ENCODE measurements around the gene ATP10D. TPM values are rescaled to one million over a fixed set of nuclear protein-coding genes. Genes with fewer than 3 reads are reported as not detected.

Gene ATP10D
- total RNA-seq, 8 experiments from 2014 or later: 1.7 to 26.6 (median 10.3) TPM

DNA sequence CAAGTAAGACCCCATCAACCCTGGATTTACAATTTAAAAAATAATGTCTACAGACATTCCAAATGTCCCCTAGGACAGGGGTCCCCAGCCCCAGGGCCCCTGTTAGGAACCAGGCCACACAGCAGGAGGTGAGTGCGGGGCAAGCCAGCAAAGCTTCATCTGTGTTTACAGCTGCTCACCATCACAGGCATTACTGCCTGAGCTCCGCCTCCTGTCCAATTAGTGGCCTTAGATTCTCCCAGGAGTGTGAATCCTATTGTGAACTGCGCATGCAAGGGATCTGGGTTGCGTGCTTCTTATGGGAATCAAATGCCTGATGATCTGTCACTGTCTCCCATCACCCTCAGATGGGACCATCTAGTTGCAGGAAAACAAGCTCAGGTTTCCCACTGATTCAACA lies 146.1 kb downstream of the ATP10D start:
- H3K4me1 ChIP-seq (replicated peaks in 1 of 2): peaks cover 10 to 12% of the 10 kb centered on the region in 2 donors
- H3K4me3 ChIP-seq: no peak overlapping the region
- peak in 5 of 8 experiments; percentile 94 to 100 (median 100) for ATAC-seq (replicated peaks in 6 of 8)
- in situ Hi-C loops (cut with MboI; ENCODE audit: low pct_unique_long_range_greater_than_20kb in 2 of 9, low sequenced_read_pairs in 9 of 9, unreplicated experiment in 9 of 9): no loop called here
- 30 to 92% (median 86%) methylated on average over 2 to 4 of the region's 4 CpGs; no CpG with 5 or more reads in 7 of the 10 experiments for WGBS, 10 experiments
- peak overlapping the region in 1 of 2 donors; percentile 68 for H3K27ac ChIP-seq

DNA sequence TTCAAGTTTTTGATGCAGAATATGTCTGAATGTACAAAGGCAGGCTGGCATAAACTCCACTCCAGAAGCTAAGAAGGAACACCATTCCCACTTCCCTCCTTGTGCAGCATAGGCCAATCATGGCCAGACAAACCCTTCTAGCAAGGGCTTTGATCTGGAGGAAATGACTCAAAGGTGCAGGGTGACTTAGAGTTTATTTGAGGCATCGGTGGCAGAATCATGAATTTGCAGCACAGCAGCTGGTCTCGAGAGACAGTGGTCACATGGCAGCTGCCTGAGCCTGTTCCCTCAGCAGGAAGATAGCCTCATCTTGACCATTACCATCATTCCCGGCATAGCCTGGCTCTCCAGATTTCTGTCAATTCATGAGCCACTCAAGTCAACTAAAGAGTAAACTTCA lies 154.5 kb downstream of the ATP10D start:
- Histone ChIP-seq H3K27ac (no peak overlapping the region), H3K4me1 (replicated peaks in 1 of 2) (peaks cover 17 to 24% of the 10 kb centered on the region in 2 donors), H3K4me3 (no peak overlapping the region)
- in situ Hi-C loops (cut with MboI; ENCODE audit: low pct_unique_long_range_greater_than_20kb in 2 of 9, low sequenced_read_pairs in 9 of 9, unreplicated experiment in 9 of 9): no loop called here
- WGBS, 10 experiments: 0 to 100% (median 50%) methylated on average over 1 to 3 of the region's 3 CpGs; no CpG with 5 or more reads in 3 of the 10 experiments
- ATAC-seq (replicated peaks in 6 of 8): peak in 1 of 8 experiments; percentile 38

DNA sequence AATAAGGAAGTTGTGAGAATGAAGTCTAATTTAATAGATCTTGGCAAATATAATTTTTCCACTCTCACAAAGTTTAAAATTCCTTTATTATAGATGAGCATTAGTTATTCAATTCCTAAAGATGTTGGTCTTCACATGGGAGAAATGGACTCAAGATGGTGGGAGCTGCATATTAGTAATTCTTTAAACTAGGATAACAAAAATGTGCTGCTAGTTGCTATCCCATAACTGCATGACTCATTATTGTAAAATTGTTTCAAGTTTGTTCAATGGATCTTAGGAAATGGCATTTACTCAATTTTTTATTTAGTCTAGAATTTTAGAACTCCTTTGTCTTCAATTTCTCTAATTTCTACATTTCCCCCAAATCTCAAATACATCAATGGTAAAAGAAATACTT lies 155.8 kb downstream of the ATP10D start:
- Histone ChIP-seq H3K27ac (no peak overlapping the region), H3K4me1 (replicated peaks in 1 of 2) (peaks cover 17 to 24% of the 10 kb centered on the region in 2 donors), H3K4me3 (no peak overlapping the region)
- ATAC-seq (replicated peaks in 6 of 8): no peak
- in situ Hi-C loops (cut with MboI; ENCODE audit: low pct_unique_long_range_greater_than_20kb in 2 of 9, low sequenced_read_pairs in 9 of 9, unreplicated experiment in 9 of 9): no loop called here

DNA sequence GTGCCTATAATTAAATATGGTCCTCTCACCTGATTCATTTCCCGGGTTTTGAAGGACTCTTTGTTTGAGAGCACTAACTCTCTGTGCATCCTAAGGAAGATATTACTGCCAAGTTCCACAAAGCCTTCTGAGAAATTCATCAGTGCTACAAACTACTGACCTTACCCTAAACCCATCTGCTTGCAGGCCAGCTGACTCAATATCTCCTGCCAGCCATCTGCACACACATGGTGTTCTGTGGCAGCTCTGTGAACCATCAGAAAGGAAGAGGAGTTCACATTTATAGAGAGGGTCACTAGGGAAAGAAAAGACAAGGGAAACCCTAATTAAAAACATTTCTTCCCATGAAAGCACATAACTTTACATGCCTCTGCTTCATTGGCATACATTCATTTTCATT lies 156.7 kb downstream of the ATP10D start:
- ATAC-seq (replicated peaks in 6 of 8): peak in 2 of 8 experiments; percentile 17 to 23
- no peak overlapping the region for H3K4me3 ChIP-seq
- no peak overlapping the region for H3K27ac ChIP-seq
- H3K4me1 ChIP-seq (replicated peaks in 1 of 2): peaks cover 17 to 24% of the 10 kb centered on the region in 2 donors
- in situ Hi-C loops (cut with MboI; ENCODE audit: low pct_unique_long_range_greater_than_20kb in 2 of 9, low sequenced_read_pairs in 9 of 9, unreplicated experiment in 9 of 9): no loop called here
- WGBS, 10 experiments: 20 to 100% (median 100%) methylated on average over 1 of the region's 1 CpG; no CpG with 5 or more reads in 5 of the 10 experiments

DNA sequence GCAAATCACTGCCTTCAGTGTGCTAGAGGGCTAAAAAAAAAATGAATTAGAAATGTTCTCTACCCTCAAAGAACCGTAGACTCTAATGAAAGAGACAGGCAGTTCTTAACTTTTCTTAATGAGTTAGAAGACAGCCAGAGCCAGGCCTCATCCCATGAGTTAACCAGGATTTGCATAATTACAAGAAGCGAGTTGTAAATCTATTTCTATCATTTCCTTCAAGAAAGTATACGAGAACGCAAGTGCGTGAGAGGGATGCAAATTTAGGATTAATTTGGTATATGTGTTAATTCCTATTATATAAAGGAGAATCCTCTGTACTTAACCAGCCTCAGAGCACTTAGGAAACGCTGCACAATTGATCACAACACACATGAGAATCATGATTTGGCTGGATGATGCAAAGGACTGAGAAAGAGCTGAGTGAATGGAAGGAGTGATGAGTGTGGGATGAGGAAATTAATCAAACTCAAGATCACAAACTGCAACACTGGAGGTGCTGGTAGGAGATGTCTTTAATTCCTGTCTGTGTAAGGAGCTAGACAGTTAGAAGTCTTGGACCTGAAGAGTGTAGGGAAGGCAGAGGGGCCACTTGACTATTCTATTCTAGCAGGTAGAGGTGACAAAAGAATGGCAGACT lies 157.2 kb downstream of the ATP10D start:
- peak in 5 of 8 experiments; percentile 56 to 68 (median 65) for ATAC-seq (replicated peaks in 6 of 8)
- Histone ChIP-seq H3K4me3 (no peak overlapping the region), H3K4me1 (replicated peaks in 1 of 2) (peaks cover 17 to 24% of the 10 kb centered on the region in 2 donors), H3K27ac (no peak overlapping the region)
- 29 to 88% (median 69%) methylated on average over 1 to 6 of the region's 6 CpGs for WGBS, 10 experiments
- in situ Hi-C loops (cut with MboI; ENCODE audit: low pct_unique_long_range_greater_than_20kb in 2 of 9, low sequenced_read_pairs in 9 of 9, unreplicated experiment in 9 of 9): no loop called here

Other genes with a start within 250 kb of the ATP10D start
- 10 to 100 TPM; 11.3 to 19.7 (median 16.3) TPM for gene COMMD8, start 21.6 kb upstream of the ATP10D start, total RNA-seq

Data from motor neuron (in vitro differentiated cells).